ENCODE measurements around the gene FERMT3. TPM values are rescaled to one million over a fixed set of nuclear protein-coding genes. Genes with fewer than 3 reads are reported as not detected.

FERMT3 gene
- total and polyA plus RNA-seq, 9 donors: 2.2 to 19.7 (median 6.4) TPM

DNA sequence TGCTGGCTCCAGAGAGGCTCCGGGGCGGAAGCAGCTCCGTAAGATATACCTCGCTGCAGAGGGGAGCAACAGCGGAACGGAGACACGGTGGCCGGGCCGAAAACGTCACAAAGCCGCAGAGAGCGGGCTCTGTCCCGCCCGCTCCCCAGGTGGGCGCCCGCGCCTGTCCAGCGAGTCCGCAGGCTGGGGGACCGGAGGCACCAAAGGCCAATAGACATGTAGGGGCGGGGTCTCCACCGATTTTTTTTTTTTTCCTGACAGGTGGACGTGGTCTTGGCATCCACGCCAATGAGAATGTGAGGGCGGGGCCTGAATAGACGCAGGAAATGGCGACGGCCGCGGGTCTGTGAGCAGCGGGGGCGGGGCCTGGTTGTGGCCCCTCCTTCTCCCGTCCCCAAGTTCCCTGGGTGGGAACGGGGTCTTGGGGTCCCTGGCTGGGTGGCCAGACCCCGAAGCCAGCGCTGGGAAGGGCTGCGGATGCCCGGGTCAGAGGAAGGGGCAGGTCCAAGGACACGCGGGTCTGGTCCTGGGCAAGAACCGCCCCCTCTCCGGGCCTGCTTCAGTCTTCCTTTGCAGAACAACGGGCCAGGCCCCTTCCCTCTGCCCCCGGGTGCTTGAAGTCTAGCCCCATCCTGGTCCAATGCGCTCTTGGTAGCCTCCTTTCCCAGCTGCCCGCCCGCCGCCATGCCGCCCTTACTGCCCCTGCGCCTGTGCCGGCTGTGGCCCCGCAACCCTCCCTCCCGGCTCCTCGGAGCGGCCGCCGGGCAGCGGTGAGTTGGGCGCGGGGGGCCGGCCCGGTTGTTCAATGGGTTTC lies 23.9 kb downstream of the FERMT3 start, which contains the start of gene DNAJC4:
TSS of gene DNAJC4 (plus strand) at position 378 of the 814 bp plus-strand sequence. CDS start at position 685, 307 bp downstream.
- Histone ChIP-seq H3K4me1 (ENCODE audit: insufficient read depth) (peaks cover 27% of the 10 kb centered on the region), H3K4me3 (peak within 1 kb of the TSS; percentile 52), H3K9me3 (no peaks in the 10 kb centered on the region), H3K27ac (peak within 1 kb of the TSS; percentile 91 to 93), H3K27me3 (no peaks in the 10 kb centered on the region), H3K36me3 (no peaks in the 10 kb centered on the region)
- TF ChIP-seq POLR2A (IDR thresholded peaks at IDR 0.05) (peak; percentile 59), EP300 (IDR thresholded peaks at IDR 0.05) (no peak)
- TF ChIP-seq, protein P1, sequence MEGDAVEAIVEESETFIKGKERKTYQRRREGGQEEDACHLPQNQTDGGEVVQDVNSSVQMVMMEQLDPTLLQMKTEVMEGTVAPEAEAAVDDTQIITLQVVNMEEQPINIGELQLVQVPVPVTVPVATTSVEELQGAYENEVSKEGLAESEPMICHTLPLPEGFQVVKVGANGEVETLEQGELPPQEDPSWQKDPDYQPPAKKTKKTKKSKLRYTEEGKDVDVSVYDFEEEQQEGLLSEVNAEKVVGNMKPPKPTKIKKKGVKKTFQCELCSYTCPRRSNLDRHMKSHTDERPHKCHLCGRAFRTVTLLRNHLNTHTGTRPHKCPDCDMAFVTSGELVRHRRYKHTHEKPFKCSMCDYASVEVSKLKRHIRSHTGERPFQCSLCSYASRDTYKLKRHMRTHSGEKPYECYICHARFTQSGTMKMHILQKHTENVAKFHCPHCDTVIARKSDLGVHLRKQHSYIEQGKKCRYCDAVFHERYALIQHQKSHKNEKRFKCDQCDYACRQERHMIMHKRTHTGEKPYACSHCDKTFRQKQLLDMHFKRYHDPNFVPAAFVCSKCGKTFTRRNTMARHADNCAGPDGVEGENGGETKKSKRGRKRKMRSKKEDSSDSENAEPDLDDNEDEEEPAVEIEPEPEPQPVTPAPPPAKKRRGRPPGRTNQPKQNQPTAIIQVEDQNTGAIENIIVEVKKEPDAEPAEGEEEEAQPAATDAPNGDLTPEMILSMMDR (IDR thresholded peaks at IDR 0.05): no peak
- WGBS, 3 donors: 0 to 1% (median 0%) methylated on average over 59 to 62 of the region's 62 CpGs
- peak; percentile 92 to 95 (median 94) for DNase-seq
- intact Hi-C loops (cut with DNase I): no loop called here

DNA sequence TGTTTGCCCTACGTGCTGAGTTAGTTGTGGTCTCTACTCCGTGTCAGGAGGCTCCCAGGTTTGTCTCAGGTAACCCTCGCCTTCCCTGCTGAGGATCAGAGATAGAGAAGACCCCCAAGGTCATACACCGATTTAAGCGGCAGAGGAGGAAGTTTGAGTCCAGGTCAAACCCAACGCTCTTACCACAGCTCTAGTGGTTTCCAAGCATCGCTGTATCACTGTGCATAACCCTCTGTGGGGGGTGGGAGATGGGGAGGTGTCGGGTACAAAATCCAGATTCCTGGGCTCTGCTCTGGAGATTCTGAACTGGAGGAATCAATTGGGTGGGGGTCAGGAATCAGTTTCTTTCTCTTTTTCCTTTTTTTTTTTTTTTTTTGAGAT lies 24.5 kb downstream of the FERMT3 start:
- peak in 1 of 5 donors; percentile 37 for DNase-seq
- peak overlapping the region; percentile 91 to 93 for H3K27ac ChIP-seq
- no peaks in the 10 kb centered on the region for H3K36me3 ChIP-seq
- H3K4me1 ChIP-seq (ENCODE audit: insufficient read depth): peaks cover 25% of the 10 kb centered on the region
- intact Hi-C loops (cut with DNase I): no loop called here
- H3K9me3 ChIP-seq: no peaks in the 10 kb centered on the region
- TF ChIP-seq POLR2A (IDR thresholded peaks at IDR 0.05) (no peak), EP300 (IDR thresholded peaks at IDR 0.05) (no peak)
- TF ChIP-seq, protein P1 (IDR thresholded peaks at IDR 0.05): no peak
- WGBS, 3 donors: 3 to 7% (median 6%) methylated on average over 8 of the region's 8 CpGs
- H3K27me3 ChIP-seq: no peaks in the 10 kb centered on the region
- H3K4me3 ChIP-seq: peak overlapping the region; percentile 52

DNA sequence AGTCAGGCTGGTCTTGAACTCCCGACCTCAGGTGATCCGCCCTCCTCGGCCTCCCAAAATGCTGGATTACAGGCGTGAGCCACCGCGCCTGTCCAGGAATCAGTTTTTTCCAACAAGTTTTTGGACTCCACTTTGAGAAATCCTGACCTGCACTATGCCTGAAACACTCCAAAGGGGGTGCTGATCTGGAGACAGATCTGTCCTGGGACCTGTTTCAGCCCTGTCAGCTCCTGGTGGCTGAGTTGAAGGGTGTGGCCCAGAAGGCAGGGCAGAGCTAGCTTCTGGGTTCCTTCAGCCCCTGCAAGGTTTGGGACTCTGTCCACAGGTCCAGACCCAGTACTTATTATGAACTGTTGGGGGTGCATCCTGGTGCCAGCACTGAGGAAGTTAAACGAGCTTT lies 25.0 kb downstream of the FERMT3 start:
- WGBS, 3 donors: 86 to 90% (median 90%) methylated on average over 7 of the region's 7 CpGs
- Histone ChIP-seq H3K27ac (no peak overlapping the region), H3K36me3 (no peaks in the 10 kb centered on the region), H3K27me3 (no peaks in the 10 kb centered on the region), H3K4me1 (ENCODE audit: insufficient read depth) (peaks cover 25% of the 10 kb centered on the region), H3K9me3 (no peaks in the 10 kb centered on the region), H3K4me3 (no peak overlapping the region)
- TF ChIP-seq POLR2A (IDR thresholded peaks at IDR 0.05) (no peak), EP300 (IDR thresholded peaks at IDR 0.05) (no peak)
- TF ChIP-seq, protein P1 (IDR thresholded peaks at IDR 0.05): no peak
- intact Hi-C loops (cut with DNase I): no loop called here
- peak in 1 of 5 donors; percentile 33 for DNase-seq

DNA sequence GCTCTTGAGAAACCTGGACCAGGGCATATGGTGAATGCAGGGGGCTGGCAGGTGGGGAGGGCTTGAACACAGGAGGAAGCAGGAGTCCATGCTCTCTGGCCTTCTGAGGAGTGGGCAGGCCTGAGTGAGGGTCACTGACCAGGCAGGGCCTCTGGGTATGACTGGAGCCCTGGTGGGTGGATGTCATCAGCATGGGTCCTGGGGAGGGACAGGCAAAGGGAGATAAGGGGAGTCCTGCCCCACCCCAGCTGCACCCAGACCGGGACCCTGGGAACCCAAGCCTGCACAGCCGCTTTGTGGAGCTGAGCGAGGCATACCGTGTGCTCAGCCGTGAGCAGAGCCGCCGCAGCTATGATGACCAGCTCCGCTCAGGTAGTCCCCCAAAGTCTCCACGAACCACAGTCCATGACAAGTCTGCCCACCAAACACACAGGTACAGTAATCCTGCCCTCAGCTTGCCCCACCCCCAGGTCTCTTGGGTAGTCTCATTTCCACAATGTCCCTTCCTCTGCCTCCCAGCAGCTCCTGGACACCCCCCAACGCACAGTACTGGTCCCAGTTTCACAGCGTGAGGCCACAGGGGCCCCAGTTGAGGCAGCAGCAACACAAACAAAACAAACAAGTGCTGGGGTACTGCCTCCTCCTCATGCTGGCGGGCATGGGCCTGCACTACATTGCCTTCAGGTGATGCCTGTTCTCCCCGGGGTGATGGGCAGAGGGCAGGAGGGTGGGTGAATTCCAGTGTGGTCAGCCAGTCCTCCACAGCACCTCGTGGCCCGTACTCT lies 25.9 kb downstream of the FERMT3 start:
- Histone ChIP-seq H3K9me3 (no peaks in the 10 kb centered on the region), H3K27ac (no peak overlapping the region), H3K4me1 (ENCODE audit: insufficient read depth) (peaks cover 16% of the 10 kb centered on the region), H3K4me3 (no peak overlapping the region), H3K27me3 (no peaks in the 10 kb centered on the region), H3K36me3 (no peaks in the 10 kb centered on the region)
- 81 to 88% (median 86%) methylated on average over 13 to 15 of the region's 15 CpGs for WGBS, 3 donors
- no peak for TF ChIP-seq EP300 (IDR thresholded peaks at IDR 0.05)
- no peak for TF ChIP-seq POLR2A (IDR thresholded peaks at IDR 0.05)
- TF ChIP-seq, protein P1 (IDR thresholded peaks at IDR 0.05): no peak
- peak in 2 of 5 donors; percentile 32 to 37 for DNase-seq
- intact Hi-C loops (cut with DNase I): no loop called here
